Stimulated activated CD8-positive, alpha-beta memory T cell treated with anti-CD3 and anti-CD28 coated beads, Interleukin-15, amount 100 ng/mL, for 48 hours (primary cell): ENCODE data around the gene HYAL1.

Experiments
- DNase-seq, 2 donors: peaks; one replicate each; pipeline ENCODE4 v3.0.0-alpha.2; 2020; ENCODE audit warnings: low read depth in 2 of 2

The HYAL1 gene

GRCh38 chr3:50334339-50335075 lies 31.1 kb upstream of the HYAL1 start:
- DNase-seq, result no peak

- DNase-seq, result no peak
Measured at GRCh38 chr3:50333744-50334328, 30.5 kb upstream of the HYAL1 start.

GRCh38 chr3:50331364-50331907 lies 28.1 kb upstream of the HYAL1 start:
- DNase-seq, result no peak

GRCh38 chr3:50330330-50330729 lies 27.0 kb upstream of the HYAL1 start:
- DNase-seq, result no peak

GRCh38 chr3:50327943-50328691 lies 24.7 kb upstream of the HYAL1 start, which contains the start of gene TUSC2:
TUSC2 (minus strand) TSS chr3:50328223; CDS start chr3:50328099, 124 bp downstream.
- peak; percentile 92 for DNase-seq

- DNase-seq, result no peak
Measured at GRCh38 chr3:50327129-50327528, 23.8 kb upstream of the HYAL1 start.

- no peak for DNase-seq
Measured at GRCh38 chr3:50326182-50326541, 22.8 kb upstream of the HYAL1 start.

GRCh38 chr3:50325497-50326181 lies 22.3 kb upstream of the HYAL1 start:
- no peak for DNase-seq

- no peak for DNase-seq
Measured at GRCh38 chr3:50325113-50325480, 21.7 kb upstream of the HYAL1 start.

GRCh38 chr3:50324351-50325112 lies 21.2 kb upstream of the HYAL1 start:
- DNase-seq, result peak; percentile 47 to 53

GRCh38 chr3:50323614-50324199 lies 20.3 kb upstream of the HYAL1 start:
- no peak for DNase-seq

GRCh38 chr3:50323092-50323600 lies 19.8 kb upstream of the HYAL1 start:
- no peak for DNase-seq

- DNase-seq, result no peak
Measured at GRCh38 chr3:50322386-50323091, 19.2 kb upstream of the HYAL1 start, which contains the start of gene HYAL2. HYAL2 (minus strand) TSS chr3:50322745; CDS start chr3:50320489, 2,256 bp downstream.

- DNase-seq, result no peak
Measured at GRCh38 chr3:50322115-50322385, 18.7 kb upstream of the HYAL1 start.

GRCh38 chr3:50321336-50322114 lies 18.2 kb upstream of the HYAL1 start:
- DNase-seq, result peak; percentile 73

GRCh38 chr3:50320853-50321335 lies 17.5 kb upstream of the HYAL1 start:
- DNase-seq, result peak; percentile 44 to 45

- DNase-seq, result no peak
Measured at GRCh38 chr3:50319894-50320625, 16.7 kb upstream of the HYAL1 start.

GRCh38 chr3:50319181-50319893 lies 16.0 kb upstream of the HYAL1 start:
- no peak for DNase-seq
